MM.1S (cell line): ENCODE data around the gene NUDT8.

Experiments
- EZH2 ChIP-seq: fragments of 300-600 bp; sonication (generic); optimal IDR thresholded peaks from 2 replicates; pipeline ENCODE3; 2017; ENCODE audit warnings: low read depth, mild to moderate bottlenecking, antibody characterized with exemption, low read length, mixed read lengths
- TF ChIP-seq, protein P1 (sequence below): fragments of 300-600 bp; sonication (generic); IDR thresholded peaks from 2 replicates; pipeline ENCODE4 v1.5.1; 2016; ENCODE audit warnings: antibody characterized with exemption, low read length, mixed read lengths

DNA sequence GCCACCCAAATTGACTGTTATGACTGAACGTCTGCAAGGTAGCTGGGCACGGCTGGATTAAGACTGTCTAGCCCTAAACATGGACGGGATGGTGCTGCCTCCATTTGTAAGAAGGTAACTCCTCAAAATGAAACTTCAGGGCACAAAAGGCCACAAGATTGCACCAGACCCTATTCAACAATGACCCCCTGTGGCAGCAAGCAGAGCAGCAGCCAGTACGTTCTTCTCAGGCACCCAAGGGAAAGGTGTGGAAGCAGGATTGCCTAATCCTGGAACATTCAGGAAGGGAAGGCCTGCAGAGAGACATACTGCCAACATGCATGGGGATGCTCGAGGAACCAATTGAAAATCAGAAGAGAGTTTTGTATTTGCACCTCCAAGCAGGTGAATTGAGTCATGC, 14.3 kb upstream of the NUDT8 start:
- TF ChIP-seq, protein P1, sequence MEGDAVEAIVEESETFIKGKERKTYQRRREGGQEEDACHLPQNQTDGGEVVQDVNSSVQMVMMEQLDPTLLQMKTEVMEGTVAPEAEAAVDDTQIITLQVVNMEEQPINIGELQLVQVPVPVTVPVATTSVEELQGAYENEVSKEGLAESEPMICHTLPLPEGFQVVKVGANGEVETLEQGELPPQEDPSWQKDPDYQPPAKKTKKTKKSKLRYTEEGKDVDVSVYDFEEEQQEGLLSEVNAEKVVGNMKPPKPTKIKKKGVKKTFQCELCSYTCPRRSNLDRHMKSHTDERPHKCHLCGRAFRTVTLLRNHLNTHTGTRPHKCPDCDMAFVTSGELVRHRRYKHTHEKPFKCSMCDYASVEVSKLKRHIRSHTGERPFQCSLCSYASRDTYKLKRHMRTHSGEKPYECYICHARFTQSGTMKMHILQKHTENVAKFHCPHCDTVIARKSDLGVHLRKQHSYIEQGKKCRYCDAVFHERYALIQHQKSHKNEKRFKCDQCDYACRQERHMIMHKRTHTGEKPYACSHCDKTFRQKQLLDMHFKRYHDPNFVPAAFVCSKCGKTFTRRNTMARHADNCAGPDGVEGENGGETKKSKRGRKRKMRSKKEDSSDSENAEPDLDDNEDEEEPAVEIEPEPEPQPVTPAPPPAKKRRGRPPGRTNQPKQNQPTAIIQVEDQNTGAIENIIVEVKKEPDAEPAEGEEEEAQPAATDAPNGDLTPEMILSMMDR = peak; percentile 38
- TF ChIP-seq EZH2 = no peak
